GM12874 (cell line): ENCODE results near the gene SPACDR.

Experiments
- CTCF ChIP-seq: IDR thresholded peaks from 2 replicates; pipeline ENCODE4 v1.5.1; 2011; ENCODE audit warnings: low read depth, mild to moderate bottlenecking, control low read depth, low read length, moderate library complexity; ENCODE audit not compliant: insufficient read depth

SPACDR gene

GRCh38 chr7:100465702-100466311 is 1.7 kb upstream of the SPACDR start:
- TF ChIP-seq CTCF: peak; percentile 34

GRCh38 chr7:100465299-100465698 is 1.2 kb upstream of the SPACDR start:
- no peak for TF ChIP-seq CTCF

GRCh38 chr7:100464791-100465190 is 731 bp upstream of the SPACDR start:
- no peak for TF ChIP-seq CTCF

- no peak for TF ChIP-seq CTCF
Measured at GRCh38 chr7:100457033-100457432, 7.0 kb downstream of the SPACDR start.

GRCh38 chr7:100456562-100456961 is 7.5 kb downstream of the SPACDR start:
- no peak for TF ChIP-seq CTCF

- TF ChIP-seq CTCF: no peak
Measured at GRCh38 chr7:100455206-100455605, 8.9 kb downstream of the SPACDR start.

GRCh38 chr7:100452513-100452912 is 11.5 kb downstream of the SPACDR start:
- TF ChIP-seq CTCF: no peak
